AG04450 (cell line): ENCODE results near the gene KCNV2. TPM values are rescaled to one million over a fixed set of nuclear protein-coding genes. Genes with fewer than 3 reads are reported as not detected.

ENCODE experiments used
- polyA plus RNA-seq: library from polyadenylated mRNA; depleted of rRNA; stranded (reverse); fragments of >200 nt; gene quantifications from 2 replicates; pipeline ENCODE4 v1.2.3, GENCODE V29; 2011; rRNA removed

The KCNV2 gene
- polyA plus RNA-seq, 1 experiment, result not detected

Other genes with a start within 250 kb of the KCNV2 start
- 29.0 and 32.6 TPM in 2 replicates for gene VLDLR, start 95.7 kb upstream of the KCNV2 start, polyA plus RNA-seq
- 41.1 and 57.6 TPM in 2 replicates for gene PUM3, start 126.6 kb downstream of the KCNV2 start, polyA plus RNA-seq